Fibroblast of skin of right biceps (primary cell): ENCODE data around the gene CENPB.

Experiments used
- DNase-seq: peaks from one replicate; pipeline ENCODE4 v3.0.0-alpha.2; 2013

CENPB gene

GRCh38 chr20:3765171-3765882 is 21.2 kb downstream of the CENPB start:
- DNase-seq = no peak

DNA sequence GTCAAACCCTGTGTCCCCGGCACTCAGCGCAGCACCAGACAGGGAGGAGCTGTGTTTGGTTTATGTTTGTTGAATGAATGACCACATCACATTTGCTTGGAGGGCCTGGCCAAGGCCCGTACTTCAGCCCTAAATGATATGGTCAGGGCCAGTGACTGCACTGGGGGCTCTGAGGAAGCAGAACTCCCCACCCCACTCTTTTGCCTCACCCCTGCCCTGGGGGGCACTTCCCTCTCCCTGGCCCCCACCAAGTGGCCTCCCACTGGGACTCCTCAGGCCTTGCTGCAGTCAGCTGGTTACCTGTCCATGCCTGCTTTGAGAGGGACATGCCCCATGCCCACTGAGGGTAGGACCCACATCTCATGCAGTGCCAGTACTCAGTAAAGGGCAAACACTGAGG is 21.9 kb downstream of the CENPB start:
- no peak for DNase-seq

GRCh38 chr20:3763671-3764601 is 22.6 kb downstream of the CENPB start:
- DNase-seq = no peak

GRCh38 chr20:3760655-3761348 is 25.7 kb downstream of the CENPB start:
- DNase-seq = no peak

- DNase-seq = no peak
These were observed 26.7 kb downstream of the CENPB start for GRCh38 chr20:3759884-3760283.

DNA sequence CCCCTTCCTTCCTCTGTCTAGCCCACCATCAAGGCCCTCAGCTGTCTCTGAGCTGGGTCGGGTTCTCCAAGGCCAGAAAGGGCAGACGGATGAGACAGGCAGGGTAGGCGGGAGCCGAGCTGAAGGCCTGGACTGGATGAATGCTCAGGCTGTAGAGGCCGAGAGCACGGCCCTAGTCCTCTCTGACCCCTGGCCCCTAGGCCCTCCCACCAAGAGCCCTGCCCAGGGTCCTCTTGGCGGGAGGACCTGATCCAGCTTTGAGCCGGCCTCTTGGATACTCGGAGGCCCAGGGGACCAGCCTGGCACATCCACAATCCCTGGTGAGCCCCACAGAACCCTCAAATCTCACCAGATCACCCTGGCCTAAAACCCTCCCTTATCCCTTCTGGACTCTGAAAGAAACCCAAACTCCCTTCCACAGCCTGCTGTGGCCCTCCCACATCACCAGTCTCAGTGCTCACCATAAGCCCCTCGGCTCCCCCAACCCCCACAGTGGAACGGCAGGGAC is 27.2 kb downstream of the CENPB start:
- no peak for DNase-seq

GRCh38 chr20:3758566-3758965 is 28.0 kb downstream of the CENPB start:
- DNase-seq = no peak

DNA sequence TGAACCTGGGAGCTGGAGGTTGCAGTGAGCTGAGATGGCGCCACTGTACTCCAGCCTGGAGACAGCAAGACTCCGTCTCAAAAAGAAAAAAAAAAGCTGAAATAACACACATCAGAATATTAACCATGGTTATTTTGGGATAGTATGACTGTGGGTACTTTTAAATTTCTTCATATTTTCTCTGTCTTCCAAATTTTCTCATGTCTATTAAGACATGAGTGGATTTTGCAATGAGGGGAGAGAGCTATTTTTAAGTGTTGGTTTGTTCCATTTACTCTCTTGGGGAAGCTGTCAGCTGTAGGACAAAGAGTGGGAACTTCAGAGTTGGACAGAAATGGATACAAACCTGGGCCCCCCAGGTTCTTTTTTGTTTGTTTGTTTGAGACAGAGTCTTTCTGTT is 29.3 kb downstream of the CENPB start:
- DNase-seq = no peak

DNA sequence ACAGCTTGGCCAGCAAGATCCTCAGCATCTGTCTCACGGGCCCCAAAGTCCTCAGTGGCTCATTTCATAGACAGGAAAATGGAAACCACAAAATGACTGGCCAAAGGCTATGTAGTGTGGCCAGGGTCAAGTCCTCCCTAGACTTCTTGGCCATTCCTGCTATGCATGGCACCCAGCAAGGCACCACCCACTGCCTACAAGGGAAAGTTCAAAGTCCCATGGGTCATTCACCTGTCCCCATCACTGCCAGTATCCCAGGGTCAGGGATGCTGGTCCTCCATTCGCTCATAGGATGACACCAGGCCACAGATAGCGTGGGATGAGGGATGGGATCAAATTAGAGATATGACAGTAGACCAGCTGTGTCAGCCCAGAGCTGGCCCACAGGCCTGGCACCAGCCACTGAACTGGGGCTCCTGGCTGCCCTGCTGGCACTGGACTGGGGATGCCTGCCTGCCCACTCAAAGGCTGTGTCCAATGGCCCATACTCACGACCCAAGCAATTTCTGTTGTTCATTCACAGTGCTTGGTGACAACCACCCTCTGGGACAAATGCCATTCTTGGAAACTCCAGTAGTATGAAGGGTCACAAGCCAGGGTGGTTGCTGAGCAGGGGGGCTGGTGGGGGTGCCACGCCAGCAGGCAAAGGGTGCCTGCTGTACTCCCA is 30.6 kb downstream of the CENPB start:
- no peak for DNase-seq

DNA sequence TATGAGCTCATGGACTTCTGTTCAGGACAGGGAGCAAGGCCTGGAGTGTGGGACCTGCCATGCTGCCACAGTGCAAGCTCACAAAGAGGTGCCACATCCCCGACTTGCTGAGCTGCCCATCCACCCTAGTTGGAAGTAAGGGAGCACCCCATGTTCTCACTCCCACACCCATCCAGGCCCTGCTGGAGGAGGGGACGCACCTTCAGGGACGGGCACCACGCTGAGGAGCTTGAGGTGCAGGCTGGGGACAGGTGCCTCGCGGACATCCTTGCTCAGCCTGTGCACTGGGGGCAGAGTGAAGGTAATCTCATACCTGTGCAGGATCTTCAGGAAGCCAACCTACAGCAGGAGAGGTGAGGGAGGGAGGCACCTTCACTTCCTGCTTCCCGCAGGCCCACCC is 31.3 kb downstream of the CENPB start:
- DNase-seq = no peak

DNA sequence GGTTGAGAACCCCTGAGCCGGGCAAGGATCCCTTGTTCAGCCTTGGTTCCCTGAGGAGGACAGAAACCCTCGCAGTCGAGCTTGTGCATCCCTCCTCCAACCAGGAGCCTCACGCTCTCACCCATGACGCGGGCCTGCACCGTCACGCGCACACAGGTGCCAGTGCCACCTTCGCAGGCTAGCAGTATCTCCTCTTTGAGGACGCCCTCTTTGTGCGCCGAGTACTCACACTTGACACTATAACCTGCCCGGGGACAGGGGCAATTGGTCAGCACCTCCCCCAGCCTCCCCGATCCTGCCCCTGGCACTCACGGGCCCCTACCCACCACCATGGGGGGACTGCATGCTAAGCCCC is 32.3 kb downstream of the CENPB start:
- DNase-seq = no peak

DNA sequence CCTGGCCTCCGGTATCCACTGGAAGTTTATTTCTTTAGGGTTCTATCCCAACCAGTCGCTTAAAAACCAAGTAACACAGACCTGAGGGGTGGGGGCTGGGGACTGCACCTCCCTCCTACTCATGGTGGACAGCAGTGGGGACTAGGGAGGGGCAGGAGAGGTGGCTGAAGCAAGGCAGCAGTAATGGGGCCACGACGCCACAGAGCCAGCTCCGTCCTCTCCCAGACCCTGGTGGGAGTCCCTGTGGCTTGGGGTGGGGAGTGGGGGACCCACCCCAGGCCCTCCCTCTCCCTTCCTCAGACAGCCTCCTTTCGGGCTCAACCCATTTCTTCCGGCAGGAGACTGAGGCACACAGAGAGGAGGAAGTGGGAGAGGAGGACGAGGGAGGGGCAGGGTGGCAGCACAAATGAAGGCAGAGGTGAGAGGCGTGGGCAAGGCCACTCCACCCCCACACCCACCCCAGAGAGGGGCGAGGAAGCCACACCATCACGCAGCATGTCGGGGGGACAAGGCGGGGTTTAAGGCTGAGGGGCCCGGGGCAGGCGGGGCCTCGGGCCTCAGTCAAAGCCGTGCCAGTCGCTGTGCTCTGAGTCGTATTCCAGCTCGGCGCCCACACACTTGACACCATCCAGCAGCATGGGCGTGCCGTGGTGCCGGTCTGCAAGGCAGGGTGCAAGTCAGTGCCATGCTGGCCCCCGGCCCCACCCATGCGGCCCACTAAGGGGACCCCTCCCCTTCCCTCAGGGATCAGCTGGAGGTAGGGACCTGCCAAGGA is 32.9 kb downstream of the CENPB start:
- DNase-seq = no peak

DNA sequence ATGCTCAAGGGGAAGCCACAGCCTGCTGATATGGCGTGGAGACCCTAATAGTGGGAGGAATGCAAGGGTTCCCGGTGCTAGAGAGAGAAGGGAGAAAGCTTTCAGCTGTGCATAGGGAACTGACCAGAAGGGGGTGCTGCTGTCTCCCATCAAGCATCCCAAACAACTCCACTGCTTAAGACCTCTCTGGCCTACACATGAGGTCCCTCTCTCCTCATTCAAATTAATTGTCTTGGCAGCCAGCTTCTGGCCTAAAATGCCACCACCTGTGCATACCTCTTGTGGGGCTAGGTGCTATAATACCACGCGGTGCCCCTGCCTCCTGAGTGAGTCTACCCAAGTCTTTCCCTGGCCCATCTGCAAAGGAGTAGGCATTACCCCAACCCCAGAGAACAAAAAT is 33.4 kb downstream of the CENPB start:
- peak; percentile 58 for DNase-seq

DNA sequence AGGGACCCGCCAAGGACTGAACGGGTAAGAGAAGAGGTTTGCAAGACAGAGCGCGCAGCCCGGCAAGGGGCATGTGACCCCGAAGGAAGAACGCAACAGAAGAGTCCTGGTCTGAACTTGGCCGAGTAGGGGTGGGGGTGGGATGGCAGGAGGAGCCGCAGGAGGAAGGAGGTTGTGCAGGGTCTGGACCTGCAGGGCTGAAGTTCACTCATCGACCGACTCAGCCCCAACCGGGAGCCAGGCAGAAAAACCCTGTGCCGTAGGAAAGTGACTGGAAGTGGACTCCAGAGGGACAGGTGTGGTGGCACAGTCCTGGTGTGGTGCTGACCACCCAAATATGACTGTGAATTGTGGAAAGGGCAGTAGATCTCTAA is 34.2 kb downstream of the CENPB start:
- no peak for DNase-seq

DNA sequence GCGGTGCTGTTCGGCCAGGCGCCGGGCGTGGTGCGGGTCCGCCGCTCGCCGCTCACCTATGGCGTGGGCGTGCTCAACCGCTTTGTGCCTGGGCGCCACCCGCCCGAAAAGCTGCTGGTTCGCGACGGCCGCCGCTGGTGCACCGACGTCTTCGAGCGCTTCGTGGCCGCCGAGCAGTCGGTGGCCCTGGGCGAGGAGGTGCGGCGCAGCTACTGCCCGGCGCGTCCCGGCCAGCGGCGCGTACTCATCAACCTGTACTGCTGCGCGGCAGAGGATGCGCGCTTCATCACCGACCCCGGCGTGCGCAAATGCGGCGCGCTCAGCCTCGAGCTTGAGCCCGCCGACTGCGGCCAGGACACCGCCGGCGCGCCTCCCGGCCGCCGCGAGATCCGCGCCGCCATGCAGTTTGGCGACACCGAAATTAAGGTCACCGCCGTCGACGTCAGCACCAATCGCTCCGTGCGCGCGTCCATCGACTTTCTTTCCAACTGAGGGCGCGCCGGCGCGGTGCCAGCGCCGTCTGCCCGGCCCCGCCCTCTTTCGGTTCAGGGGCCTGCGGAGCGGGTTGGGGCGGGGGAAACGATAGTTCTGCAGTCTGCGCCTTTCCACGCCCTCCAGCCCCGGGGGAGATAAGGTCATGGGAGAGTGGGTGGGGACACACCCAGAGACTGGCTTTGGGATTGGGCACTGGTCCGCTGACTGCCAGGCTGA is 34.7 kb downstream of the CENPB start:
- no peak for DNase-seq

DNA sequence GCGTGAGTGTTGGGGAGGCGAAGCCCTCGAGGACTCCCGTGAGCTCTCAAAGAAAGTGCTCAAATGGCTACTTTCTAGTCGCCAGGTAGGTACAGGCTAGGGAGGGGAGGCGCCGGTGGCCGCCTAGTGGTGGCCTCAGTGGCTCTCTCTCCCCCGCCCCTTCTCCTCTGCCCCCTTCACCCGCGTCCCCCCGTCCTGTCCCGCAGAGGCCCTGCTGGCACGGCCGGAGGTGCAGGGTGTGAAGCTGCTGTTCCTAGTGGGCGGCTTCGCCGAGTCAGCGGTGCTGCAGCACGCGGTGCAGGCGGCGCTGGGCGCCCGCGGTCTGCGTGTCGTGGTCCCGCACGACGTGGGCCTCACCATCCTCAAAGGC is 35.2 kb downstream of the CENPB start:
- DNase-seq = no peak

GRCh38 chr20:3749689-3750531 is 36.6 kb downstream of the CENPB start:
- no peak for DNase-seq

DNA sequence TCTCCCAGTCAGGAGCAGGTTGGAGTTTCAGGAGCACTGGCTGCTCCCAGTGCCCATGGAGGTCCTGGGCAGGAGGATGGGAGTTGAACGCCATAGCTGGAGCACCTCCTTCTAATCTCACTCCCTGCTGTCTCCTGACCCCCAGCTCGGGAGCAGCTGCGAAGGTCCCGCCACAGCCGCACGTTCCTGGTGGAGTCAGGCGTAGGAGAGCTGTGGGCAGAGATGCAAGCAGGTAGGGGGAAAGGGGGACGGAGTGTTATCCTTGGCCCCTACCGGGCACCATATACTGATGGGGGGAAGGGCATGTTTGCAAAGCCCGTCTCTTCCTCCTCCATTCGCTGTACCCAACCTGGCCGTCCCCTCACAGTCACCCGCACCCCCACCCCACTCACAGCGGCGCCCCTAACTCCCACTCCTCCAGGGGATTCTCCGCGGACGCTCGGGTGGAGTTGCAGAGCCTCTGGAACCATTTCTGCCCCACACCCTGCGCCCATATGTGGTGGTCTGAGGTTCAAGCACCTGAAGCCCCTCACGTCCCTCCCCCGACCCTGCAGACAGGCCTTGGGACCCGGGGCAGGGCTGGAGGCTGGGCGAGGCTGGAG is 37.4 kb downstream of the CENPB start:
- no peak for DNase-seq

- DNase-seq = no peak
These were observed 38.5 kb downstream of the CENPB start for GRCh38 chr20:3748073-3748472.

- DNase-seq = no peak
These were observed 39.1 kb downstream of the CENPB start for GRCh38 chr20:3747471-3747870.
